Measurements from ENCODE around the gene TBCK.

TBCK gene

GRCh38 chr4:106105697-106106096 lies 210.3 kb downstream of the TBCK start:
- no peak for DNase-seq

- no peak for DNase-seq
These were observed 211.7 kb downstream of the TBCK start for GRCh38 chr4:106104276-106104675.

DNA sequence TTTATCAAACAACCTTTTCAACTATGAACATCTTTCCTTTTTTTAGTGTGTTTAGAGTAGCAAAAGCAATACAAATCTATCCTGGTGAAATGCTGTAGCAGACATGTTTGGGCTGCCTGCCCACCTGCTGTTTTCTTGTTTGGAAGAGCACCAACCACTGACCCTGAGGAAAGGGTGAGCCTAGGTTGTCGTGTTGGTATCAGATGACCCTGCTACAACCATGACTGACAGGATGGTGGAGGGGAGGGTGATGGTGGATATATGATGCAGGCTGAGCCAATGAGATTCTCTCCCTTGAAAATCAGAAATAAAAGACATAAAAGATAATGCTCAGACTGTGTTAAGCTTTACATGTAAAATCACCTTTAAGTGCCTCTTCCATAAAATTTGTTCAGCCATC lies 219.6 kb downstream of the TBCK start:
- DNase-seq = no peak

GRCh38 chr4:106095408-106095807 lies 220.6 kb downstream of the TBCK start:
- no peak for DNase-seq

- DNase-seq = no peak
These were observed 223.5 kb downstream of the TBCK start for GRCh38 chr4:106092361-106093040.

GRCh38 chr4:106090826-106091225 lies 225.2 kb downstream of the TBCK start:
- DNase-seq = no peak

- no peak for DNase-seq
These were observed 232.9 kb downstream of the TBCK start for GRCh38 chr4:106083065-106083464.

GRCh38 chr4:106080376-106080775 lies 235.6 kb downstream of the TBCK start:
- DNase-seq = no peak

DNA sequence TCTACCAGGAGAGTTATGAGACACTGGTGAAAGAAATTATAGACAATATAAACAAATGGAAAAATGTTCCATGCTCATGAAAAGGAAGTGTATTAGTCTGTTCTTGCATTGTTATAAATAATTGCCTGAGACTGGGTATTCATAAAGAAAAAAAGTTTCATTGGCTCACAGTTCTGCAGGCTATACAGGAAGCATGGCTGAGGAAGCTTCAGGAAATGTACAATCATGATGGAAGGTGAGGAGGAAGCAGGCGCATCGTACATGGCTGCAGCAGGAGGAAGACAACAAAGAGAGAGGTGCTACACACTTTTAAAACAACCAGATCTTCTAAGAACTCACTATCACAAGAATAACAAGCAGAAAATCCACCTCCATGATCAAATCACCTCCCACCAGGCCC lies 236.4 kb downstream of the TBCK start:
- no peak for DNase-seq

DNA sequence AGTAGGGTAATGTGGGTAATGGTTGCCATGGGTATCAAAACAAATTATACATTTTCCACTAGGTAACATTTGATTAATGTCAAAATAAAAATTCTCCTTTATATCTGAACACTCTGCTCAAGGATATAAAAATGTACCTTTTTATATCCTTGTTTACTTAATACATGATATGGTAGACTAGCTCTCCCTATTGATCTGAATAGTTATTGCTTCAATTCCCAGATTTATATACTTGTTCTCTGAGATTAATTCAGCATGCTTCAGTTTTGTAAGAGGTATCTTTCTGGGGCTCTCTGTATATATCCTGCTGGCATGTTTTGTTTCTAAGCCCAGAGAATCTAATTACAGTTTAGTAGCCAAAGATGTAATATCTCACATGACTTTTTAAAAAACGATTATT lies 251.0 kb downstream of the TBCK start:
- DNase-seq = no peak

DNA sequence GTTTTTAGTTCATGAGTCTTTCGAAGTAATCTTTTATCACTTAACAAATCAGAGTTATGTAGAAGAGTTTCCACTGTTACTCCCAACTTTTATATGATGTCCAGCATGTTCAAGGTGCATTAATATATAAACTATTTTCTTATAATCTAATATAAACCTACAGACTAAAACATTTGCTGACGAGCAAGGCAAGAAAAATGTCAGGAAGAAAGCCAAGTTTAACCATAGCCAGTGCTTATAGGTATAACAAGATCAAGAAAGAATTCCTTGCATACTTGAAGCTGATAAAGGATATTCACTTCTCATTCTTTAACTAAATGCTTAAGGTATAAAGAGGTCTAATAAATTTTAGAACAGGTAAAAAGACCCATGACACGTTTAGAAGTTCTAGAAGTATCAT lies 253.0 kb downstream of the TBCK start:
- no peak for DNase-seq

DNA sequence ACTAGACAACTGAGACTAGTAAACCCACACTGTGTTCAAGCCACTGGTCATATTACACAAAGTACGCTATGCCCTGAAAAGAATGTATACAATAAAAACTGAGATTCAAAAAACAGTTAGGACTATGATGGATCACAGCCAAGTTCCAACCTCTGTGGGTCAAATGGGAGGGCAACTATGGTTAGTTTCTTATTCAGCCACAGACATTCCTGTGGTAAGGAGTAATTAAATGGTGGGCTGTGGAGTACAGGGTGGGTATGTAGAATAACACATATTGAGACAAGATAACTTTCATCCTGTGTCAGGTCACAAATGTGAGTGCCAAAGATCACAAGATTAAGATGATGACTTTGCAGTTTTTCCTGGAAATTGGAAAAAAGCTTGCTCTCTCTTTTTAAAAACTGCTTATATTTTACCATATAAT lies 253.5 kb downstream of the TBCK start:
- DNase-seq = no peak

DNA sequence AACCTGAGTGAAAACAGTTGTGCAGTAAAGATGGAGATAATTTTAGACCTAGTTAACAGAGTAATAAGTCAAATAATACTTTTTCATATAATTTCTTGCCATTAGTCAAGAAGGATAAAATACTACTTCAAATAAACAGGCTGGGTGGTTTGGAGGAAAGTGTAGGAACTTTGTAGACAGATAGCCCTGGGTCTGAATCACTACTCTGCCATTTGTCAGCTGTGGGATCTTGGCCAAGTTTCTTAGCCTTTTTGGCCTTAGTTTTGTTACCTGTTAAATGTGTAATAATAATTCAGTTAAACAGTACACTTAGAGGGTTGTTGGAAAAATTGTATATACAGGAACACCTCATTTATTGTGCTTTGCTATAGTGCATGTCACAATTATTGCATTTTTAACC lies 257.1 kb downstream of the TBCK start:
- no peak for DNase-seq

- no peak for DNase-seq
These were observed 259.1 kb downstream of the TBCK start for GRCh38 chr4:106056914-106057313.

- DNase-seq = no peak
These were observed 264.5 kb downstream of the TBCK start for GRCh38 chr4:106051514-106051913.

DNA sequence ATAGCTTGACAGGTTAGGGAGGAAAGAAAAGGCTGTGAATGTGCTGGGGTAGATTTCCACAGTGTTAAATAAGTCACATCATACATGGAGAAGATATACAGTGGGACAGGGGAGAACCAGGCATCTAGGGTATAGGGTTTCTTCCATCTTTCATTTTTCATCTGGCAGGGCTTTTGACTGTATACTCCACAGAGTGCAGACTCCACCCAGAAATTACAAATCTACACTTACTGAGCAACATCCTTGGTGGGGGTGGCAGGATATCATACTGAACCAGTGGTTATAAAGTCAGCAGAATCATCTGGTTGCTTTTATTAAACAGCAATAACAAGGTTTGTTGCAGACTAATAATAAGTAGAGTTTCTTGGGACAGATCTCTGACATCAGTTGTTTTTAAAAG lies 266.5 kb downstream of the TBCK start:
- DNase-seq = no peak

GRCh38 chr4:106048250-106048971 lies 267.6 kb downstream of the TBCK start:
- no peak for DNase-seq

GRCh38 chr4:106046083-106046482 lies 269.9 kb downstream of the TBCK start:
- DNase-seq = no peak

DNA sequence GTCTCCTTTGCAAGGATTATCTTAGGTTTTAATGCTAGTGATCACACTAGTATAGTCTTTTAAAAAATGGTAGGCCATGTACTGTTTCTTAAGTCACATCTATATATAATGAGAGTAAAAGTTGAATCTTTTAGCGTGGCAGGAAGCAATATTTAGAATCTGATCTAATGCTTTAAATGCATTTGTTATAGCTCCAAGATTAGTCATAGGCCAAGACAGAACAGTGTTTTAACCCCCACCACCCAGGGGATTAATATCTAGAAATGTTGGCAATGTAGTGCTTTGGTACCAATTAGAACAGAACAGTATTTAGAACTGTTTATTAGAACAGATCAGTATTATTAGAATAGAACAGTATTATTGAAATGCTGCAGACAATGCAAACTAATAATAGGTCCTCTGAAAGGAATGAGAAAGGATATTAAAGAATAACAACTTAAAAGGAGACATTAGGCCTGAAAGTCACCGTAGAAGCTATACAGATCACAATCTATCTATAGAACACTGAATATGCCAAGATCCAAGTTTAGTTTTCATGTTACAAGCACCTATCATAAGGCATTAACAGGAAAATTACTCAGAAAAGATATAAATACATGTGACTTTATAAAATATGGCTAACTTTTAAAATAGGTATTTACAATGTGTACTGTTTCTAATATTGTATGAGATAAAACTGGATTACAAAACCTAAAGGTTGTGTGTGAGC lies 274.6 kb downstream of the TBCK start:
- DNase-seq = no peak

GRCh38 chr4:106039796-106040195 lies 276.2 kb downstream of the TBCK start:
- no peak for DNase-seq

- DNase-seq = no peak
These were observed 277.1 kb downstream of the TBCK start for GRCh38 chr4:106038908-106039307.

- DNase-seq = no peak
These were observed 278.0 kb downstream of the TBCK start for GRCh38 chr4:106038012-106038411.

DNA sequence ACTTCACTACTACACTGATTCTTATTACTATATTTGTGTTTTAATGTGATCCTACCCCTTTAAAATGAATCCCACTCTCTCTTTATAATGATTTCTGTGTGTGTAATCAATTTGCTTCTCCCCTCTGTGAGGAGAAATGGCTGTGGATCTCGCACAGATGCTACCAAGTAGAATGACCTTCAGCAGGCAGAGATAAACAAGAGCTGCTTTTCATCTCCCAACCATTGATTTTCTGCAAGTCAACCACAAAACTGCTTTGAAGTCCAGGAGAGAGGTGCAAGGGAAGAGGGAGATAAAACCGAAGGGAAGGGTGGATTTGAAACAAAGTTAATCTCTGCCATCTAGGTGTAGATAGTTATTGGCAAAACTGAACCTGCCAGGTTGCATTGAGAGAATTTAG lies 279.2 kb downstream of the TBCK start:
- no peak for DNase-seq

DNA sequence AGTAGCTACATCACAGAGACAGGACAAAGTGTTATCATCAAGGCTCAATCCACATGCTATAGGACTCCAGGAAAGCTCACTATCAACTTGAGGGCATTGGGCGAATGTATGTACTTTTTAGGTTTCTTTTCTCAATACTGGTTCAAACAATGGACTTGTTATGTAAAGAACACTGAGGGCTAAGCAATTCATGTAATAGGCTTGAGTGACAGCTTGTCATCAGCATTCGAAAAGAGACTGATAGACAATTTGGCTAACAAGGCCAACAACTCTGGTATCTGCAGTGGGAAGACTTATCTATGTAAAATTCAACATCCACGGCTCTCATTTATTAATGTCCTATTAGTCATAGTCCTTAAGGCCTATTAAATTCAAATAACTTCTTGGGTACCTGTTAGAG lies 279.7 kb downstream of the TBCK start:
- DNase-seq = no peak

Data from stimulated activated CD4-positive, alpha-beta T cell treated with anti-CD3 and anti-CD28 coated beads, Interleukin-4, amount 100 ng/mL, for 4 hours (primary cell).